Hindlimb muscle (tissue), 1 donor: Measurements from ENCODE around the gene S100A7A. TPM values are rescaled to one million over a fixed set of nuclear protein-coding genes. Genes with fewer than 3 reads are reported as not detected.
"Not testable (repeated sequence)": the region's sequence is repeated elsewhere in the genome, so short reads cannot be mapped to it uniquely, and the experiment has no call there.

Source experiments
- DNase-seq: peaks from one replicate; pipeline ENCODE4 v3.0.0-alpha.2; 2013
- polyA plus RNA-seq: library from polyadenylated mRNA; unstranded; fragments of 120-200 nt; gene quantifications from one replicate; pipeline ENCODE4 v1.2.1, GENCODE V29; 2013; ENCODE audit not compliant: insufficient read length

The S100A7A gene
- polyA plus RNA-seq, 1 donor: not detected

- DNase-seq: no peak
These were observed 11.8 kb downstream of the S100A7A start for GRCh38 chr1:153428073-153428638.

GRCh38 chr1:153428791-153429190 lies 12.5 kb downstream of the S100A7A start:
- DNase-seq: no peak

GRCh38 chr1:153429266-153430165 lies 13.2 kb downstream of the S100A7A start:
- DNase-seq: no peak

- DNase-seq: no peak
These were observed 13.8 kb downstream of the S100A7A start for GRCh38 chr1:153430166-153430553.

- DNase-seq: no peak
These were observed 14.2 kb downstream of the S100A7A start for GRCh38 chr1:153430561-153430960.

- no peak for DNase-seq
These were observed 14.7 kb downstream of the S100A7A start for GRCh38 chr1:153431002-153431401.

- DNase-seq: no peak
These were observed 15.1 kb downstream of the S100A7A start for GRCh38 chr1:153431427-153431826.

- no peak for DNase-seq
These were observed 15.6 kb downstream of the S100A7A start for GRCh38 chr1:153431928-153432327.

- no peak for DNase-seq
These were observed 16.8 kb downstream of the S100A7A start for GRCh38 chr1:153432874-153433681.

GRCh38 chr1:153434746-153435455 lies 18.6 kb downstream of the S100A7A start:
- no peak for DNase-seq

- no peak for DNase-seq
These were observed 20.9 kb downstream of the S100A7A start for GRCh38 chr1:153437236-153437635.

GRCh38 chr1:153438599-153438998 lies 22.3 kb downstream of the S100A7A start:
- no peak for DNase-seq

- no peak for DNase-seq
These were observed 23.0 kb downstream of the S100A7A start for GRCh38 chr1:153439273-153439672.

- DNase-seq: no peak
These were observed 25.0 kb downstream of the S100A7A start for GRCh38 chr1:153441238-153441755.

GRCh38 chr1:153443486-153443885 lies 27.2 kb downstream of the S100A7A start:
- no peak for DNase-seq

GRCh38 chr1:153444078-153444477 lies 27.8 kb downstream of the S100A7A start:
- DNase-seq: no peak

GRCh38 chr1:153447498-153448170 lies 31.3 kb downstream of the S100A7A start:
- DNase-seq: no peak

- DNase-seq: not testable (repeated sequence)
These were observed 32.5 kb downstream of the S100A7A start for GRCh38 chr1:153448851-153449250.

- DNase-seq: no peak
These were observed 40.1 kb downstream of the S100A7A start for GRCh38 chr1:153456396-153456795.

- DNase-seq: no peak
These were observed 43.3 kb downstream of the S100A7A start for GRCh38 chr1:153459655-153460054.

GRCh38 chr1:153460551-153460950 lies 44.2 kb downstream of the S100A7A start, which contains the start of gene S100A7:
S100A7 (minus strand) TSS chr1:153460651; CDS start chr1:153459013, 1,638 bp downstream.
- DNase-seq: no peak

- not testable (repeated sequence) for DNase-seq
These were observed 46.4 kb downstream of the S100A7A start for GRCh38 chr1:153462741-153463140.
